NOMO-1 (cell line): ENCODE results near the gene CIAPIN1.
A peak's percentile ranks its signal among the peaks of the same experiment; 100 is the strongest.

Source experiments
- DNase-seq, 2 experiments: peaks; one replicate each; lab custom pipeline; 2025; ENCODE audit not compliant: unreplicated experiment in 2 of 2; lab: John Stamatoyannopoulos, UW

The CIAPIN1 gene

DNA sequence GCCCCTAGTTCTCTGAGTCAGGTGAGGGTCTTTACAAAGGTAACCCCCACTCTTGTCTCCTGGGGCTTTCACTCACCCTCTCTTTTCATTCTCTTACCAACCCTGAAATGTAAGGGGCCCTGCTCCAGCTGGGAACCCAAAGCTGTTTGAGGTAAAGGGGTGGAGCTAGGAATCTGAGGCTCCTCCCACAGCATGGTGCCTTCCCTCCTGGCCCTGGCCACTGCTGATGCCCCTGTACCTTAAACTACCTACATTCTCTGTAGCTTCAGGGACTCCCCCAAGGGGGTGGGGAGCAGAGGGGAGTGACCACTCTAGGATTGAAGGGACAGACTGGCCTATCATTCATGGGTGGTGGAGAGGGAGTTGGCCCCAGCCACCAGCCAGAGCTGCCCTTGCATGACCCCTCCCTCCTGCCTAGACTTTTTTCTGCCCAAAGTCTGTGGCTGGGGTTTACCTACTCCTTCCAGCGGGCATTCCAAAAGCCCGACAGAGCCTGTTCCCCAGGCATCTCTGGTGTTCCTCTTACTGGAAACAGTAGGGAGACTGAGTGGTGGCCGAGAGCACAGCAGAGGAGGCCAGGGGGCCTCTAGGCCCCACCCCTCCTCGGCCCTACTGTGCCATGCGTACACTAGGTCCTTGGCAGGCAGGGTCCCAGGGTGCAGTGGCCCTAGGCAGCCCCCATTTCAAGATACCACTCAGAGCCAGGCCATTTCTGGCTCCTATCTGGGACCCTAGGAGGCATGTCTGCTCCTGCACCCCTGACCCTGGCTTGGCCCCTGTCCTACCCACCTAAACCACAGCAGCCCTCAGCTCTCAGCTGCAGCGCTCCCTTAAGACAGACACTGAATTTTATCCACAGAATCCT lies 29.6 kb upstream of the CIAPIN1 start:
- no peak for DNase-seq

DNA sequence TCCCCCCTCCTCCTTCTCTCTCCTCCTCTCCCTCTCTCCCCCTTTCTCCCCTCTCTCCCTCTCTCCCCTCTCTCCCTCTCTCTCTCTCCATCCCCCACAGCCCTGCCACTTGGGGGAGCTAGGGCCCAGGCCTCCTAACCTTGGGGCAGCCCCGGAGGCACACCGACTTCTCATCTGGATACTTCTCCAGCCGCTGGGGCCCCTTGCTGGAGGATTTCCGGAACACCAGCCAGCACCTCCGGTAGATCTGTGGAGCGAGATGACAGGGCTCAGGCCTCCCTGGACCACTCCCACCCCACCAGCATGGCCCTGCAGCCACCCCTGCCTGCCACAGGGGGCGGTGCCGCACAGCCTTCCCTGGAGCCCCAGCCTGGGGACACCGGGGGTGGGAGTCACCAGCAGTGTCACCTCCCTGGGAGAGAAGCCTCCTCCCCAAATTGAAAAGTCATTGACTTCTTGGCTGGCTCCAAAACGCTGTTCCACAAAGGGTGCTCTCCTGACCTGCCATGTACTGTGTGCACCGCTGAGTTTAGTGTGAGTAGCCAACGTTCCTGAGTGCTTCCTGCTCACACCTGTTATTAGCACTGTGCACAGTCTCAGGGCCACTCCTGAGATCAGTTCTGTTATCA lies 28.6 kb upstream of the CIAPIN1 start:
- peak; percentile 54 to 65 for DNase-seq

GRCh38 chr16:57474671-57475661 lies 27.8 kb upstream of the CIAPIN1 start:
- no peak for DNase-seq

DNA sequence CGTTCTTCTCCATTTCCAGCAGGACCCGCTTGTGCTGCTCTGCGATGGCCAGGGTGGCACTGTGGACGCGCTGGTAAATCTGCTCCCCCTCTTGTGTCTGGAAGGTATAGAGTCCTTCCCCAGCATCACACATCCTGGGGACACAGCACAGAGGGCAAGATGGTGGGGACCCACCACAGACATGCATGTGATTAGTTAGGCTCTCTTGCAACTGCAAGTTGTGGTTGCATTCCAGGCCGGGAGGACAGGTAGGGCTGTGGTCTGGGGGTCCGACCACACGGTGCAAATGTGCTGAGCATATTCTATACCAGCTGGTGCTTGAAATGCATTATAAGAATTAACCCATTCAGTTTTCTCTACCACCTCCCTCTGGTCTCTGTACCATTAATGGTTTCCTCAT lies 26.7 kb upstream of the CIAPIN1 start:
- DNase-seq = no peak

DNA sequence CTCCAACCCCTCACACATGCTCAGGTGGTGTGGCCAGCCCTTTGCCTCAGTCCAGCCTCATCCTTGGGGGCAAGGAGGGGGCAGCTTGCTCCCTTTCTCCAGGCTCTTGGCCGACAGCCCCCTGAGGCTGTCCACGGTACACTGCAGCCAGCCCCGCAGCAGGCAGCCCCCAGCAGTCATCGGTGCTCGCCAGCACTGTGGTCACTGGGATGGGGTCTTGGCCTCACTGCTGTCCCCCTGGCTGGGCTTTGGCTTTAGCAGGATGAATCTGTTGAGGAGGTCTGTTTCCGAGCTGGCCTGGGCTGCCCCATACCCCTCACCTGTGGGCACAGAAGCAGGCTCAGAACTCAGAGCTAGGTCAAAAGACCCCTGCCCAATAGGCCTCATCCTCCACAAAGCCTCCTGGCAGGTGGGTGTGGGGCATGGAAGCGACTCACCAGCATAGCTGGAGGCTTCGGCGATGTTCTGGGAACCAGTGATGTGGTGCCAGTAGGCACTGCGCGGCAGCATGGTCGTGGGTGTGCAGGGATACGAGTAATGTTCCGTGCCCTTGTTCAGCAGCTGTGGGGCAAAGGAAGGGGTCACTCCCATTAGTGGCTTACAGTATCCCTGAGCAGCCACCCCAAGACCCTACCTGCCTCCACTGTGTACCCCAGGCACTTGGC lies 26.1 kb upstream of the CIAPIN1 start:
- no peak for DNase-seq

GRCh38 chr16:57472665-57473060 lies 25.5 kb upstream of the CIAPIN1 start:
- DNase-seq = no peak

GRCh38 chr16:57471852-57472664 lies 24.9 kb upstream of the CIAPIN1 start:
- no peak for DNase-seq

GRCh38 chr16:57471209-57471608 lies 24.0 kb upstream of the CIAPIN1 start:
- no peak for DNase-seq

GRCh38 chr16:57470711-57471110 lies 23.5 kb upstream of the CIAPIN1 start:
- DNase-seq = no peak

GRCh38 chr16:57469917-57470470 lies 22.8 kb upstream of the CIAPIN1 start:
- no peak for DNase-seq

GRCh38 chr16:57469046-57469445 lies 21.9 kb upstream of the CIAPIN1 start:
- no peak for DNase-seq

DNA sequence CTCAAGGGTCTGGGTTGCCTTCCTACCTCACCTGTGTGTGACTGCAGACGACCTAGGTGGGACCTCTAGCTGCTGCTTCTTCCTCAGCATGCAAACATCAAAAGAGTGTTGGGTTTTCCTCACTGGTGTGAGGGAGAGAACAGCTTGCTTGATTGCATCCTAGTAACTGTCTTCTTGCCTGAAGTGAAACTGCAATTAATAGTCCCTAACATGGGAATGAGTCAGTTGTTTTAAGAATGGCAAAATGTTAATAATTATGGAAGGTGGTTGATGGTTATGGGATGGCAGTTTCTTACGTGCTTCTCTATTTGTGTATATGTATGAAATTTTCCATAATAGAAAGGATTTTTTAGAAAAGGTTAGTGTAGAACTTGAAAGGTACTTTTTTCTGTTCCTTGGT lies 21.2 kb upstream of the CIAPIN1 start:
- DNase-seq = no peak

DNA sequence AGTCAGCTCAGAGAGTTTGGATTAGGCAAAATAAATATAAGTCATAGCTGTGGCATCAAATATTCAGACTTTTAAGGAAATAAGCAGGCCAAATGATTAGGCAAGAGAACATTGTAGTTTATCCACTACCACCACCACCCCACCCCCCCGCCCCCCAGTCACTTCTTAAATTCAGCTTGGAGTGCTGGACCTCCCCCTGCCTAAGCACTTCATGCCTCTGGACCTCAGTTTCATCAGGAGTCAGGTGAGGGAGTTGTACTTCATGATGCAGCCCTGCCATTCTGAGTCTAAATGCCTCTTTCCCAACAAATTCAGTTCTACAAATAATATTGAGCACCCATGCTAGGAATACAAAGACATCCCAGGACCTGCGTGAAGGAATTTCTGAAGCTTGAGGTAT lies 17.3 kb upstream of the CIAPIN1 start:
- DNase-seq = no peak

GRCh38 chr16:57462978-57463362 lies 15.8 kb upstream of the CIAPIN1 start:
- DNase-seq = no peak

DNA sequence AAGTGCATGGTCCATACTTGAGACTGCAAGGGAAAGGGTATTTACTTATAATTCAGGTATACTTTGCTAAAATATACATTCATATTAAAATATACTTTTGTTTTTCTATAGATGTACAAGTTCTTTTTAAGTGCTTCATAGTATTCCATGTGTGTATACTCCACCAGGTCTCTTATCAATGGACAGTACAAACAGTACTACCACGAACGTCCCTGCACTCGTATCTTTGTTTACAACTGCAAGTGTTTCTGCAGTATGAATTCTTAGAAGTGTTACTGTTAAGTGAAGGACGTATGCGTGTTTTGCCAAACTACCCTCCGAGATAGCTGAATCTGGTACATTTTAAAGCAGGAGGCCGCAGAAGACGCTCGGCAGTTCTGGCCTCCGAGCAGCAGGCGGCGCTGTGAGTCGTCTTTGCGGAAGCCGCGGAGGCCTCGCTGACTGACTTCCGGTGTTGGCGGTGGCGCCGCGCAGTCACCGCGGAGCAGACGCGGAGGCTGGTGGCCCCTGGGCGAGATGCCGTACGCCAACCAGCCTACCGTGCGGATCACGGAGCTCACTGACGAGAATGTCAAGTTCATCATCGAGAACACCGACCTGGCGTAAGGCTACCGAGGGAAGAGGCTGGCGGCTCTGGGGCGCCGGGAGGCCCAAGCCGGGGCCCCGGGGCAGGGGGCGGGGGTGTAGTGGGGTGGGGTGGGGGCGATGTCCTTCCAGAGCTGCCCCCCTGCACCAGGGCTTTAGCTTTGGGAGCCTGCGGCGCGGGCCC lies 15.2 kb upstream of the CIAPIN1 start, which contains the start of gene POLR2C:
Gene POLR2C, plus strand, starts transcription at position 471 of the 769 bp plus-strand sequence. Its CDS starts 46 bp downstream, at position 517.
- peak; percentile 81 to 89 for DNase-seq

DNA sequence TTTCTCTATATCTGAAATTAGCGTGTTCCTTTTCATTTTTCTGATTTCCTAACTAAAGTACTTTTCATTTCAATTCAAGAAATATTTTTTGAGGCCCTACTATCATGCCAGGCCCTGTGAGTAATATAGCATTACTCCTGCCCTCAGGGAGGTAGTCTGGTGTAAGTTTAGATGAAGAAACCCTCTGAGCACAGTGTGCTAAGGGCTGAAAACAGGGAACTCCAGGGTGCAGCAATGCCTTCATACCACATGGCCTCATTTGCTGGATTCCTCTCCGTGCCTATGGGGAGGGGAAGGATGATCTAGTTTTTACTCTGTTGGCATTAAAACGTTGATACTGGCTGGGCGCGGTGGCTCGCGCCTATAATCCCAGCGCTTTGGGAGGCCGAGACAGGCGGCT lies 4.8 kb upstream of the CIAPIN1 start:
- no peak for DNase-seq

DNA sequence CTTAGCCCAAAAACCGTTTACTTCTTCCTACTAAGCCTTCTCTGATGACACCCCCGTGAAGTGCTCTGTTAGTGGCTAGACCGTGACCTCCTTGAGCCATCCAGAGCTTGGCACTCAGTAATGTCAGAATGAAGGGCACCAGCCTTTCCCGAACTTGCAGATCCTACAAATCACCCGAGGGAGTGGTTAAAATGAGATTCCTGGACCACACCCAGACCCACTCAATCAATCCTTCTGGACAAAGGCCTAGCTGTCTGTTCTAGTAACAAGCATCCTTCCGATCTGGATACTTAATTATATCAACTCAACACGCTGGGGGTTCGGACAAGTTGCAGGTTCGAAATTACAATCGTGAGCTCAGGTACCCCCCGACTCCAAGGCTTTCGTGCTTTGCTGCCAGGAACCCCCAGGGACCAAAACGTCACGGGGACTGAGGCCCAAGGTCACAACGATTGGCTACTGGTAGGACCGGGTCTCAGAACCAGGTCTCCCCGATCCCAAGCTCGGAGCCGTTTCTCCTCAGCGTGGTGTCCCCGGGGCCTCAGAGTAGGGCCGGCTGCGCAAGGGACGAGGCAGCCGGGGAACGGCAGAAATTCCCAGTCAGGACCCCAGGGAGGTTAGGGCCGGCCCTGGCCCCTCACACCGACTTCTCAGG lies 527 bp downstream of the CIAPIN1 start:
- DNase-seq = peak in 1 of 2 experiments; percentile 20

DNA sequence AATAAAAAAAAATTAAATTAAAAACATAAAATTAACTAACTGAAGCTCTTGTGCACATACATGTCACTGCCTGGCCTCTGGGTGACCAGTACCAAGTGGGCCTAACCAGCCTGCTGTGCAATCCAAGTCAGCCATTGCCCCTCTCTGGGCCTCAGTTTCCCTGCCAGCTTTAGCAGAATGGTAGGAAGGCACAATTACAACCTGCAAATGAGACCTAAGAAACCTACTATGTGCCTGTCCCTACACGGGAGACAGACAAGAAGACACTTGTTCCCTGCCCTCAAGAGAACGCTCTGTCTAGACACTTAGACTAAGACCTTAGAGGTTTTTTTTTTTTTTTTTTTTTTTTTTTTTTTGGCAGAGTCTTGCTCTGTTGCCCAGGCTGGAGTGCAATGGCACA lies 1.7 kb downstream of the CIAPIN1 start:
- no peak for DNase-seq
